ENCODE data around the gene NRIP1. TPM values are rescaled to one million over a fixed set of nuclear protein-coding genes. Genes with fewer than 3 reads are reported as not detected.

The NRIP1 gene
- total RNA-seq, 4 donors from 2014 or later = 37.2 to 86.3 (median 60.7) TPM

DNA sequence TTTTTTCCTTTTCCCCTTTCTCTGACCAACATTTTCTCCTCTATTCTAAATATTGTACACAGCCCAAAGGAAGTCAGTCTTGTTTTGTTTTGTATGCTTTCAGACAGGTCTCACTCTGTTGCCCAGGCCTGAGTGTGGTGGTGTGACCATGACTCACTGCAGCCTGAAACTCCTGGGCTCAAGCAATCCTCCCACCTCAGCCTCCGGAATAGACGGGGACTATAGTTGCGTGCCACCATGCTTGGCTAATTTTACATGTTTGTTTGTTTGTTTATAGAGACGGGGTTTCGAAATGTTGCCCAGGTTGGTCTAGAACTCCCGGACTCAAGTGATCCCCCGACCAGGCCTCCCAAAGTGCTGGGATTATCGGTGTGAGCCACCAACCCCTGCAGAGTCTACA lies 72.8 kb downstream of the NRIP1 start:
- TF ChIP-seq CTCF (IDR thresholded peaks at IDR 0.05) = no peak
- ATAC-seq (ENCODE audit: low FRiP score) (no peak), DNase-seq (ENCODE audit: low spot score) (no peak)

GRCh38 chr21:14989359-14989758 lies 75.4 kb downstream of the NRIP1 start:
- ATAC-seq (ENCODE audit: low FRiP score) (no peak), DNase-seq (ENCODE audit: low spot score) (no peak)
- no peak for TF ChIP-seq CTCF (IDR thresholded peaks at IDR 0.05)

- DNase-seq (ENCODE audit: low spot score) (no peak), ATAC-seq (ENCODE audit: low FRiP score) (no peak)
- TF ChIP-seq CTCF (IDR thresholded peaks at IDR 0.05) = no peak
These were observed 76.0 kb downstream of the NRIP1 start for GRCh38 chr21:14988760-14989159.

- no peak for DNase-seq (ENCODE audit: low spot score)
- ATAC-seq (ENCODE audit: low FRiP score) = no peak
- no peak for TF ChIP-seq CTCF (IDR thresholded peaks at IDR 0.05)
These were observed 77.2 kb downstream of the NRIP1 start for GRCh38 chr21:14987370-14988170.

GRCh38 chr21:14985306-14985705 lies 79.5 kb downstream of the NRIP1 start:
- no peak for ATAC-seq (ENCODE audit: low FRiP score)
- no peak for TF ChIP-seq CTCF (IDR thresholded peaks at IDR 0.05)

DNA sequence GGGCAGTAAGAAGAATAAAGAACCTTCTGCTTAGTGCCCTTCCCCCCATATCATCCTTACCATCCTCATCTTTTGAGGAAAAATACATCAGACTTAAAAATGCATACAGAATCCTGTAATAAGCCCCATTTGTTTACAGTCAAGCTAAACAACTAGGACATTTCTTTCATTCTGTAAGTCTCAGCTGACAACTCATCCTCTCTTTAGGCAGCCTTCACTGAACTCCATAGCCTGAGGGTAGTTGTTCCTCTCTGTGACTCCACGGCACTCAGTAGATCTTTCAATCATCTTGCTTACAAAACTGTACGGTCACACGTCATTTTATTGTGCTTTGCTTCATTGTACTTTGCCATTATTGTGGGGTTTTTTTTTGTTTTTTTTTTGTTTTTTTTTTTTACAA lies 82.5 kb downstream of the NRIP1 start:
- no peak for ATAC-seq (ENCODE audit: low FRiP score)
- TF ChIP-seq CTCF (IDR thresholded peaks at IDR 0.05) = no peak
- DNase-seq (ENCODE audit: low spot score) = no peak

More at GRCh38 chr21:14985306-14985705, 79.5 kb downstream of the NRIP1 start:
- no peak for DNase-seq (ENCODE audit: low spot score)

DNA sequence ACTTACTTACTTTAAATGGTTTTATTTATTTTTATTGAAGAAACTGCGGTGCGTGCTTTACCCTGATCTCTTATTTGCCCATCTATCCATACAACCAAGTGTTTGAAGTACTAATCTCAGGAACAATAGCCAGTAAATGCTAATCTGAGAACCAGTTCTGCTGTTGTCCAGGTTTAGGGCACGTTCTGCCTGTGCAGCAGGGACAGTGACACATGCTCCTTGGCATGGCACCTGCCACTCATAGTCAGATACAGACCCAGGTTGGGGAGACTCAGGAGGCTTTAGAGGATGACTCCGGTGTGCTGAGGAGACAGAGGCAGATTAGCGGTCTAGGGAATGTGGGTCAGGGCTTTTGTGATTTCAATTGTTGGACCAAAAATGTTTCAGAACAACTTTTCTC lies 83.6 kb downstream of the NRIP1 start:
- ATAC-seq (ENCODE audit: low FRiP score) (no peak), DNase-seq (ENCODE audit: low spot score) (no peak)
- no peak for TF ChIP-seq CTCF (IDR thresholded peaks at IDR 0.05)
